AG08395 (cell line): ENCODE measurements around the gene L3MBTL1.

Experiments
- DNase-seq: peaks from one replicate; pipeline ENCODE4 v3.0.0; 2012; ENCODE audit warnings: mixed read lengths, low spot score

Gene L3MBTL1

GRCh38 chr20:43506238-43506637 is 1.3 kb upstream of the L3MBTL1 start:
- peak; percentile 1 for DNase-seq

GRCh38 chr20:43508106-43508505 is 609 bp downstream of the L3MBTL1 start:
- DNase-seq = peak; percentile 3

- DNase-seq = peak; percentile 1
These were observed 1.1 kb downstream of the L3MBTL1 start for GRCh38 chr20:43508604-43509040.

GRCh38 chr20:43511879-43512278 is 4.4 kb downstream of the L3MBTL1 start:
- no peak for DNase-seq

GRCh38 chr20:43513372-43513930 is 6.0 kb downstream of the L3MBTL1 start:
- no peak for DNase-seq

- DNase-seq = peak; percentile 99
These were observed 6.6 kb downstream of the L3MBTL1 start for GRCh38 chr20:43513931-43514647.

- no peak for DNase-seq
These were observed 7.1 kb downstream of the L3MBTL1 start for GRCh38 chr20:43514648-43514999.

GRCh38 chr20:43515628-43516027 is 8.1 kb downstream of the L3MBTL1 start:
- DNase-seq = no peak

- DNase-seq = no peak
These were observed 8.8 kb downstream of the L3MBTL1 start for GRCh38 chr20:43516251-43516824.

GRCh38 chr20:43520074-43520630 is 12.7 kb downstream of the L3MBTL1 start:
- DNase-seq = no peak

GRCh38 chr20:43525021-43525420 is 17.5 kb downstream of the L3MBTL1 start:
- no peak for DNase-seq

GRCh38 chr20:43528258-43528875 is 20.9 kb downstream of the L3MBTL1 start:
- no peak for DNase-seq

GRCh38 chr20:43529051-43529450 is 21.6 kb downstream of the L3MBTL1 start:
- DNase-seq = no peak

GRCh38 chr20:43529457-43530153 is 22.1 kb downstream of the L3MBTL1 start:
- DNase-seq = no peak

- DNase-seq = no peak
These were observed 23.0 kb downstream of the L3MBTL1 start for GRCh38 chr20:43530321-43531090.

GRCh38 chr20:43531091-43531443 is 23.6 kb downstream of the L3MBTL1 start:
- no peak for DNase-seq

GRCh38 chr20:43532416-43533055 is 25.0 kb downstream of the L3MBTL1 start:
- no peak for DNase-seq

GRCh38 chr20:43533060-43533459 is 25.6 kb downstream of the L3MBTL1 start:
- peak; percentile 32 for DNase-seq

- DNase-seq = no peak
These were observed 26.5 kb downstream of the L3MBTL1 start for GRCh38 chr20:43534016-43534415.

GRCh38 chr20:43534791-43535350 is 27.4 kb downstream of the L3MBTL1 start:
- DNase-seq = no peak
